NCI-H1694 treated with DMSO at 0.1 percent for 48 hours (cell line): ENCODE data around the gene RNPC3.
"Not testable (repeated sequence)": the region's sequence is repeated elsewhere in the genome, so short reads cannot be mapped to it uniquely, and the experiment has no call there.

ENCODE experiments used
- DNase-seq: peaks from one replicate; lab custom pipeline; 2025; lab: John Stamatoyannopoulos, UW

The RNPC3 gene

GRCh38 chr1:103561124-103561523 lies 35.6 kb downstream of the RNPC3 start:
- not testable (repeated sequence) for DNase-seq

- no peak for DNase-seq
Observed at GRCh38 chr1:103561643-103562395, 36.3 kb downstream of the RNPC3 start.

- no peak for DNase-seq
Observed at GRCh38 chr1:103563056-103563455, 37.6 kb downstream of the RNPC3 start.

GRCh38 chr1:103569493-103569892 lies 44.0 kb downstream of the RNPC3 start:
- DNase-seq, result no peak

GRCh38 chr1:103571289-103571688 lies 45.8 kb downstream of the RNPC3 start, which contains the start of gene AMY2B:
TSS of gene AMY2B (plus strand) at chr1:103571589. CDS start at chr1:103571603, 14 bp downstream.
- not testable (repeated sequence) for DNase-seq

- DNase-seq, result no peak
Observed at GRCh38 chr1:103576065-103576464, 50.6 kb downstream of the RNPC3 start.

GRCh38 chr1:103576784-103577183 lies 51.3 kb downstream of the RNPC3 start:
- DNase-seq, result not testable (repeated sequence)

GRCh38 chr1:103582464-103582863 lies 57.0 kb downstream of the RNPC3 start:
- no peak for DNase-seq

GRCh38 chr1:103583887-103584286 lies 58.4 kb downstream of the RNPC3 start:
- DNase-seq, result no peak

- DNase-seq, result no peak
Observed at GRCh38 chr1:103584537-103584936, 59.0 kb downstream of the RNPC3 start.

- not testable (repeated sequence) for DNase-seq
Observed at GRCh38 chr1:103602740-103603139, 77.2 kb downstream of the RNPC3 start.
